Gastrocnemius medialis (tissue), 4 donors: ENCODE results near the gene CHID1. TPM values are rescaled to one million over a fixed set of nuclear protein-coding genes. Genes with fewer than 3 reads are reported as not detected.

Experiments
- ATAC-seq, 2 donors: fragments of 150-250 bp; one replicate each; pipeline ENCODE4 v1.9.1; 2016
- DNase-seq, 2 donors: peaks; one replicate each; pipeline ENCODE4 v3.0.0-alpha.2; 2019
- H3K27ac ChIP-seq, 4 donors: fragments of 200-600 bp; sonication (generic); 1 replicate in 1 of 4; 2 replicates in 3 of 4; pipeline ENCODE4 v1.5.1; 2016 to 2018; ENCODE audit warnings: mild to moderate bottlenecking in 2 of 4, moderate library complexity in 1 of 4
- H3K27me3 ChIP-seq, 3 donors: fragments of 200-600 bp; sonication (generic) in 2 of 3; 1 replicate in 1 of 3; 2 replicates in 2 of 3; pipeline versions ENCODE4 v1.5.1 to v1.6.0; 2016 to 2019; ENCODE audit warnings: mild to moderate bottlenecking in 1 of 3, moderate library complexity in 1 of 3
- H3K36me3 ChIP-seq, 2 donors: fragments of 200-600 bp; sonication (generic) in 1 of 2; one replicate each; pipeline ENCODE4 v1.5.1; 2017 to 2018
- H3K4me1 ChIP-seq, 2 donors: fragments of 200-600 bp; sonication (generic) in 1 of 2; one replicate each; pipeline ENCODE4 v1.5.1; 2016 to 2017; ENCODE audit warnings: mild to moderate bottlenecking in 2 of 2
- H3K4me3 ChIP-seq, 4 donors: fragments of 200-600 bp; sonication (generic) in 3 of 4; 1 replicate in 1 of 4; 2 replicates in 3 of 4; pipeline ENCODE4 v1.5.1; 2016 to 2019; ENCODE audit warnings: mild to moderate bottlenecking in 2 of 4
- H3K9me3 ChIP-seq, 3 donors: fragments of 200-600 bp; sonication (generic) in 2 of 3; 1 replicate in 1 of 3; 2 replicates in 2 of 3; pipeline ENCODE4 v1.5.1; 2016 to 2019
- CTCF ChIP-seq, 5 experiments: fragments of 450-650 bp in 3 of 5; fragments of 200-600 bp in 2 of 5; sonication (generic) in 2 of 5; IDR thresholded peaks in 4 of 5; conservative IDR thresholded peaks in 1 of 5; 1 replicate in 4 of 5; 2 replicates in 1 of 5; pipeline ENCODE4 v1.5.1; 2016 to 2019; ENCODE audit warnings: antibody characterized with exemption in 5 of 5, mild to moderate bottlenecking in 3 of 5, moderate library complexity in 3 of 5
- POLR2A ChIP-seq, 2 donors: fragments of 450-650 bp; IDR thresholded peaks; one replicate each; pipeline ENCODE4 v1.6.1; 2017; ENCODE audit warnings: antibody characterized with exemption in 2 of 2, mild to moderate bottlenecking in 2 of 2, moderate library complexity in 2 of 2
- in situ Hi-C, 4 donors: fragments of 200-750 bp; cut with MboI; loops; one replicate each; pipeline versions ENCODE4 v1.15.0 to v1.8.0; 2017; ENCODE audit warnings: low sequenced_read_pairs in 4 of 4
- intact Hi-C: fragments of 100-400 bp; cut with DNase I; formaldehyde crosslinking; loops from one replicate; pipeline ENCODE4 v1.15.1; 2023; ENCODE audit warnings: low total_unique reads
- total RNA-seq, 4 donors: library from RNA; depleted of rRNA; stranded (reverse); fragments of >200 nt; gene quantifications; one replicate each; pipeline versions ENCODE4 v1.1.0 to v1.2.3, GENCODE V29; 2016

The CHID1 gene
- total RNA-seq: 10 to 100 TPM; 23.3 to 43.2 (median 33.1) TPM

DNA sequence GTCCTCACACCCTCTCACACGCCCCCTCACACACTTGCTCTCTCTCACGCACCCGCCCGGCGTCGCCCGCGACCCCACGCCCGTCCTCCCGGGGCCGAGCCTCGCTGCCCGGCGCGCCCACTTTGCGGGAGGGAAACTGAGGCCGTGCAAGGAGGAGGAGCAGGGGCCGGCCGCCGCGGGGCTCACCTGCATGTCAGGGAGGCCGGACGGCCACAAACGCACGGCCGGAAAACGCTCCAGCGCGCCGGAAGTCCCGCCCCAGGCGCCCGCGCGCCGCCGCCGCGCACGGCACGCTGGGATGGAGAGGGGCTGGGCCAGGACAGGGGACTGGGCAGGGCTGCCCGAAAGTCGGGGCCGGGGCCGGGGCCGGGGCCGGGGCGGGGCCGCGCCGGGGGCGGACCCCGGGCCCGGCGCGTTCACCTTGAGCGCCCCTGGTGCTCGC is at the start of gene CHID1:
TSS of gene CHID1 (minus strand) at position 222 of the 442 bp plus-strand sequence. CDS start 5,994 bp downstream, outside the sequence.
- intact Hi-C loops (loop anchor here (1.0 to 5.0 kb wide), 2 partner anchors 15 to 68 kb away; partner anchors contain the start of genes AP2A2, POLR2L and TSPAN4), in situ Hi-C loops (no loop called here)
- TF ChIP-seq POLR2A (IDR thresholded peaks at IDR 0.05): peak in 1 of 2 donors; percentile 63
- peak in 1 of 5 experiments; percentile 20 for TF ChIP-seq CTCF (IDR thresholded peaks at IDR 0.05 in 4 of 5, conservative IDR thresholded peaks at IDR 0.05 in 1 of 5)
- Histone ChIP-seq H3K4me1 (peaks cover 11 to 14% of the 10 kb centered on the region in 2 donors), H3K4me3 (peak within 1 kb of the TSS; percentile 82 to 98 (median 88)), H3K27ac (peak within 1 kb of the TSS; percentile 81 to 97 (median 91)), H3K9me3 (no peaks in the 10 kb centered on the region), H3K36me3 (no peaks in the 10 kb centered on the region), H3K27me3 (no peaks in the 10 kb centered on the region)
- peak; percentile 73 to 84 for DNase-seq
- peak; percentile 93 to 94 for ATAC-seq

GRCh38 chr11:959608-960007 is 49.0 kb upstream of the CHID1 start:
- Histone ChIP-seq H3K4me3 (no peak overlapping the region), H3K4me1 (peaks cover 8 to 14% of the 10 kb centered on the region in 2 donors), H3K36me3 (peaks cover 0 to 36% of the 10 kb centered on the region in 2 donors), H3K27me3 (no peaks in the 10 kb centered on the region), H3K9me3 (no peaks in the 10 kb centered on the region), H3K27ac (no peak overlapping the region)
- no peak for DNase-seq
- intact Hi-C loops (no loop called here), in situ Hi-C loops (no loop called here)
- no peak for ATAC-seq
- no peak for TF ChIP-seq POLR2A (IDR thresholded peaks at IDR 0.05)
- no peak for TF ChIP-seq CTCF (IDR thresholded peaks at IDR 0.05 in 4 of 5, conservative IDR thresholded peaks at IDR 0.05 in 1 of 5)

DNA sequence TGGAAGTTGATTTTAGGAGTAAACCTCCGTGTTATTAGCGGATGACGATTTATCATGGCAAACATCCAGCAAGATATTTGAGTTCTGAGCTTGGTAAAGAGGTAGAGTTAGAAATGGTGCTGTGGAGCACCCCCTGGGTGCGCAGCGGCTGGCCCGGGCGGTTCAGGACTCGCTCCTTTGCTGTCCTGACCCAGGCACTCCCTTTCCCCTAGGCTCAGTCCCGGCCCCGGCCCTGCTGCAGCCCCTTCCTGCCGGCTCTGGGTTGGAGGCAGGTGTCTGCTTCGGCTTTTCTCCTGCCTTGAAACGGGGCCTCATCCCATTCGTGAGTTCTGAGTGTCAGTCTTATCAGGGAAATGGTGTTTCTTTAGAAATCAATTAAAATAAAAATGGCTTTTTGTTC is 48.4 kb upstream of the CHID1 start:
- TF ChIP-seq POLR2A (IDR thresholded peaks at IDR 0.05) (no peak), CTCF (IDR thresholded peaks at IDR 0.05 in 4 of 5, conservative IDR thresholded peaks at IDR 0.05 in 1 of 5) (no peak)
- ATAC-seq: no peak
- peaks cover 8 to 14% of the 10 kb centered on the region in 2 donors for H3K4me1 ChIP-seq
- in situ Hi-C loops (no loop called here), intact Hi-C loops (no loop called here)
- no peaks in the 10 kb centered on the region for H3K9me3 ChIP-seq
- H3K36me3 ChIP-seq: peaks cover 0 to 36% of the 10 kb centered on the region in 2 donors
- no peak overlapping the region for H3K4me3 ChIP-seq
- no peak for DNase-seq
- H3K27ac ChIP-seq: no peak overlapping the region
- H3K27me3 ChIP-seq: no peaks in the 10 kb centered on the region

DNA sequence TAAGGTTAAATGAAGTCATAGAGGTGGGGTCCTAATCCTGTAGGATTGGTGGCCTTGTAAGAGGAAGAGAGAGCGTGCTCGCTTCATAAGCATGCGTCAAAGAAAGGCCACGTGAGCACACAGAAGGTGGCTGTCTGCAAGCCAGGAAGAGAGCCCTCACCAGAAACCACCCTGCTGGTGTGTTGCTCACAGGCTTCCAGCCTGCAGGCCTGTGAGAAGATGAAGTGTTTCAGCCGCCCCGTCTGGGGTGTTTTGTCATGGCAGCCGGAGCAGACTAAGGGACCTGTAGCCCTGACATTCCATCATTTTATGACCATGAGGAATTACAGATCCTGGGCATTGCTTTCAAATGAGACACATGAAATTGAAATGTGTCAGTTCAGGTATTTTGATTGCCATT is 47.5 kb upstream of the CHID1 start:
- DNase-seq: no peak
- no peak for ATAC-seq
- no peak overlapping the region for H3K27ac ChIP-seq
- peaks cover 0 to 29% of the 10 kb centered on the region in 2 donors for H3K36me3 ChIP-seq
- no peaks in the 10 kb centered on the region for H3K27me3 ChIP-seq
- H3K4me1 ChIP-seq: peaks cover 8 to 14% of the 10 kb centered on the region in 2 donors
- H3K9me3 ChIP-seq: no peaks in the 10 kb centered on the region
- no peak overlapping the region for H3K4me3 ChIP-seq
- intact Hi-C loops (no loop called here), in situ Hi-C loops (no loop called here)
- TF ChIP-seq CTCF (IDR thresholded peaks at IDR 0.05 in 4 of 5, conservative IDR thresholded peaks at IDR 0.05 in 1 of 5): no peak
- TF ChIP-seq POLR2A (IDR thresholded peaks at IDR 0.05): no peak
